LNCaP clone FGC (cell line): ENCODE data around the gene CETN3.

ENCODE experiments used
- DNase-seq: peaks from one replicate; pipeline ENCODE4 v3.0.0-alpha.2; 2011; ENCODE audit warnings: low read depth
- H3K4me3 ChIP-seq: 2 replicates; pipeline ENCODE4 v1.5.1; 2011; ENCODE audit warnings: mild to moderate bottlenecking, low read depth, low read length, control low read depth
- CTCF ChIP-seq: IDR thresholded peaks from 2 replicates; pipeline ENCODE4 v1.5.1; 2012; ENCODE audit warnings: mild to moderate bottlenecking; ENCODE audit not compliant: control insufficient read depth, insufficient read depth; ENCODE audit errors: extremely low read depth

CETN3 gene

DNA sequence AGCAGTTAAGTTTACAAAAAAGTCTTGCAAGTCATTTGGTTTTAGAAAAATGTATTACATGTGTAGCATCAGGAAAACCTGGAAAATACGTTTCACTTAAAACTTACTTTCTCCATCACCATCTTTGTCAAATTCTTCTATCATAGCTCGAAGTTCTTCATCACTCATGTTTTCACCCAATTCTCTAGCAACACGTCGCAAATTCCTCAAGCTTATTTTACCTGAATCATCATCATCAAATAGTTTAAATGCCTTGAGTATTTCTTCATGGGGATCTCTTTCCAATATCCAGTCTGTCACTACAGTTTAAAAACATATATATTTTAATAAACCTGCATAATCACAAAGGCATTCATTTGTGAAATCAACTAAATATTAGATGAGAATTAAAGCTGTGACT is 10.3 kb downstream of the CETN3 start:
- no peak for TF ChIP-seq CTCF
- no peak for DNase-seq
- no peak overlapping the region for H3K4me3 ChIP-seq

- no peak for DNase-seq
- no peak for TF ChIP-seq CTCF
Measured at GRCh38 chr5:90398726-90399125, 10.8 kb downstream of the CETN3 start.

GRCh38 chr5:90395005-90395404 is 14.6 kb downstream of the CETN3 start:
- no peak overlapping the region for H3K4me3 ChIP-seq
- no peak for TF ChIP-seq CTCF
- no peak for DNase-seq

More at GRCh38 chr5:90398726-90399125, 10.8 kb downstream of the CETN3 start:
- no peak overlapping the region for H3K4me3 ChIP-seq

GRCh38 chr5:90390928-90391327 is 18.6 kb downstream of the CETN3 start:
- DNase-seq: no peak
- TF ChIP-seq CTCF: no peak
- no peak overlapping the region for H3K4me3 ChIP-seq

- TF ChIP-seq CTCF: no peak
- H3K4me3 ChIP-seq: no peak overlapping the region
- no peak for DNase-seq
Measured at GRCh38 chr5:90390326-90390725, 19.2 kb downstream of the CETN3 start.

DNA sequence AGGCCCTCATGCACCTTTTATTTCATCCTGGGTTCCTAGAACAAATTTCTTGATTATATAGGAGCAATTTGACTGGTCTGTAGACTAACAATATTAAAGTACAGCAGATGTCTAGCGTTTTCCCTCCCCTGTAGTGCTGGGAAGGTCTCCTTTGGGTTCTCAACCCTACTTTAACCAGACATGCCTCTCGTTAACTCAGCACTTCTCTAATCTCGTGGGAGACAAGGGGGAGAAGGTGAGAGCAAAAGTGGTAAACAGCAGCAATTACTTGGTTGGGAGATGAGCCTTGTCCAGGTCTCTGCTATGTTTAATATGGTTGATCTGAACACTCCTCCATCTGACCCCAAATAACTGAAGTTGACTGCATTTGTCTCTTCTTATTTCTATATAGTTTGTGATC is 22.0 kb downstream of the CETN3 start:
- TF ChIP-seq CTCF: no peak
- no peak overlapping the region for H3K4me3 ChIP-seq
- DNase-seq: no peak

DNA sequence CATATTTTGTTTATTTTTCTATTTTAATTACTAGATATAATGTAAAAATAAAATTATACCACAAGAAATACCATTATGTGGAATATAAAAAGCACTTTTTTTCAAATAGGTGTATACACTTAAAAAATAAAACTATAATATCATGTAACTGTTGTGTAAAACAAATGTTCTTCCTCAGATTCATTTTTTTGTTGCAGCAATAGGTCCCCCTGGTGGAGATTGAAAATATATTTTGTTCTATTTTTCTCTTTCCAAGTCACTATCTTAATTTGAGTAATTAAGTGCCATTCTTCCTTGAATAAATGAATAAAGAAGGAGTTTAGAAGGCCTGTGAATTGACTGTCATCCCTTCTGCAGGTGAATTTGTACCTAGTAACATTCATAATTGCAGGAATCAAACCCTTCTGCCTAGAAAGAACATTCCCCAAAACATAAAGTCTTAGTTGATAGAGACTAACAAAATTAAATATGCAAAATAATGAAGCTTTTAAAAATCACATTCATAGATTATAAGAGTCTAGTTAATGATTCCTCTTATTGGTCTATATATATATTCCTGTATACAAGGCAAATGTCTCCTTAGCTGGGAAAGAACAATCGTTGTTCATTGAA is 23.4 kb downstream of the CETN3 start:
- TF ChIP-seq CTCF: peak; percentile 24; the same call in 1 of the 2 replicates
- no peak overlapping the region for H3K4me3 ChIP-seq
- no peak for DNase-seq
